Activated CD4-positive, CD25-positive, alpha-beta regulatory T cell treated with anti-CD3 and anti-CD28 coated beads, Interleukin-2, amount 50 U/mL, for 72 hours (primary cell): ENCODE data around the gene NDUFA5.
"Not testable (repeated sequence)": the region's sequence is repeated elsewhere in the genome, so short reads cannot be mapped to it uniquely, and the experiment has no call there.

ENCODE experiments used
- DNase-seq: peaks from one replicate; pipeline ENCODE4 v3.0.0; 2021

The NDUFA5 gene

GRCh38 chr7:123555484-123555883, 2.1 kb downstream of the NDUFA5 start:
- DNase-seq = no peak

- DNase-seq = no peak
These were observed 4.5 kb downstream of the NDUFA5 start for GRCh38 chr7:123553159-123553558.

GRCh38 chr7:123552641-123553040, 5.0 kb downstream of the NDUFA5 start:
- DNase-seq = no peak

GRCh38 chr7:123552134-123552533, 5.5 kb downstream of the NDUFA5 start:
- not testable (repeated sequence) for DNase-seq

GRCh38 chr7:123548406-123548805, 9.2 kb downstream of the NDUFA5 start:
- no peak for DNase-seq

GRCh38 chr7:123539871-123540270, 17.7 kb downstream of the NDUFA5 start:
- no peak for DNase-seq

- DNase-seq = no peak
These were observed 18.7 kb downstream of the NDUFA5 start for GRCh38 chr7:123538897-123539296.

GRCh38 chr7:123538189-123538714, 19.4 kb downstream of the NDUFA5 start:
- DNase-seq = no peak

GRCh38 chr7:123537026-123537642, 20.5 kb downstream of the NDUFA5 start:
- DNase-seq = no peak

GRCh38 chr7:123535517-123535916, 22.1 kb downstream of the NDUFA5 start:
- no peak for DNase-seq

- peak; percentile 94 for DNase-seq
These were observed 23.0 kb downstream of the NDUFA5 start, which contains the start of gene IQUB for GRCh38 chr7:123534383-123535260. TSS of gene IQUB (minus strand) at chr7:123534595. CDS start at chr7:123512340, 22,255 bp downstream.

- peak; percentile 36 for DNase-seq
These were observed 23.7 kb downstream of the NDUFA5 start for GRCh38 chr7:123533929-123534382.

- DNase-seq = no peak
These were observed 24.1 kb downstream of the NDUFA5 start for GRCh38 chr7:123533553-123533917.

- peak; percentile 49 for DNase-seq
These were observed 24.6 kb downstream of the NDUFA5 start for GRCh38 chr7:123532788-123533552.

GRCh38 chr7:123532343-123532742, 25.3 kb downstream of the NDUFA5 start:
- DNase-seq = not testable (repeated sequence)

- not testable (repeated sequence) for DNase-seq
These were observed 27.5 kb downstream of the NDUFA5 start for GRCh38 chr7:123530035-123530591.

- DNase-seq = no peak
These were observed 29.4 kb downstream of the NDUFA5 start for GRCh38 chr7:123528265-123528664.

- DNase-seq = not testable (repeated sequence)
These were observed 29.8 kb downstream of the NDUFA5 start for GRCh38 chr7:123527712-123528225.

- not testable (repeated sequence) for DNase-seq
These were observed 31.1 kb downstream of the NDUFA5 start for GRCh38 chr7:123526533-123526932.

- no peak for DNase-seq
These were observed 35.6 kb downstream of the NDUFA5 start for GRCh38 chr7:123522066-123522465.

- no peak for DNase-seq
These were observed 52.4 kb downstream of the NDUFA5 start for GRCh38 chr7:123505221-123505620.

- DNase-seq = no peak
These were observed 55.4 kb downstream of the NDUFA5 start for GRCh38 chr7:123502201-123502600.
